A673 (cell line): ENCODE measurements around the gene GAS7.

Source experiments
- EZH2 ChIP-seq: fragments of 200-600 bp; sonication (generic); IDR thresholded peaks from 2 replicates; pipeline ENCODE4 v1.6.1; 2017; ENCODE audit warnings: borderline replicate concordance, low read depth, mild to moderate bottlenecking, mixed read lengths, antibody characterized with exemption, low read length; ENCODE audit not compliant: poor library complexity, severe bottlenecking
- TF ChIP-seq, protein P1 (sequence below): fragments of 300-800, 200-600 bp; sonication (generic); conservative IDR thresholded peaks from 2 replicates; pipeline ENCODE4 v1.5.1; 2017; ENCODE audit warnings: low read depth, mild to moderate bottlenecking, antibody characterized with exemption, low read length, moderate library complexity, mixed read lengths

DNA sequence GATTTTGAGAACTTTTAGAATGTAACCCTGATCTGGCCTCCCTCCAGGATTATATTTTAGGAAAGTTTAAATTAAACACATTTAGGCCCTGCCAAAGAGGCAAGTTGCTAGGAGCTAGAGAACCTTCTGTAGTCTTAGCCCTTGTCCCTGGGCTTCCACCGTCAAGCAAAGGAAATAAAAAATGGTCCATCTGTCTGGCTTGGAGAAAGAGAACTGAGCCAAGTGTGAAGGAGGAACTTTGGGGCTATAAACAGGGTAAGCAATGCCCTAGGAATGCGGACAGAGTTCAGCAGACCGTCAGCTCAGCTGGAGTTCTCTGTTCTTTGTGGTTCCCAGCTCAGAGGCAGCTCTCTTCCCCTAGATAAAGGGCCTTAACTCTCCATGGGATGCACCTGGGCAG, 323.0 kb downstream of the GAS7 start:
- TF ChIP-seq, protein P1, sequence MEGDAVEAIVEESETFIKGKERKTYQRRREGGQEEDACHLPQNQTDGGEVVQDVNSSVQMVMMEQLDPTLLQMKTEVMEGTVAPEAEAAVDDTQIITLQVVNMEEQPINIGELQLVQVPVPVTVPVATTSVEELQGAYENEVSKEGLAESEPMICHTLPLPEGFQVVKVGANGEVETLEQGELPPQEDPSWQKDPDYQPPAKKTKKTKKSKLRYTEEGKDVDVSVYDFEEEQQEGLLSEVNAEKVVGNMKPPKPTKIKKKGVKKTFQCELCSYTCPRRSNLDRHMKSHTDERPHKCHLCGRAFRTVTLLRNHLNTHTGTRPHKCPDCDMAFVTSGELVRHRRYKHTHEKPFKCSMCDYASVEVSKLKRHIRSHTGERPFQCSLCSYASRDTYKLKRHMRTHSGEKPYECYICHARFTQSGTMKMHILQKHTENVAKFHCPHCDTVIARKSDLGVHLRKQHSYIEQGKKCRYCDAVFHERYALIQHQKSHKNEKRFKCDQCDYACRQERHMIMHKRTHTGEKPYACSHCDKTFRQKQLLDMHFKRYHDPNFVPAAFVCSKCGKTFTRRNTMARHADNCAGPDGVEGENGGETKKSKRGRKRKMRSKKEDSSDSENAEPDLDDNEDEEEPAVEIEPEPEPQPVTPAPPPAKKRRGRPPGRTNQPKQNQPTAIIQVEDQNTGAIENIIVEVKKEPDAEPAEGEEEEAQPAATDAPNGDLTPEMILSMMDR, result no peak
- no peak for TF ChIP-seq EZH2
